Fibroblast of lung (primary cell): Measurements from ENCODE around the gene DEFB126. TPM values are rescaled to one million over a fixed set of nuclear protein-coding genes. Genes with fewer than 3 reads are reported as not detected.

ENCODE experiments used
- DNase-seq, 2 donors: peaks; one replicate each; pipeline versions ENCODE4 v3.0.0 to v3.0.0-alpha.2; 2010; ENCODE audit warnings: low read depth in 2 of 2
- H2AFZ ChIP-seq: 2 replicates; pipeline ENCODE4 v1.5.1; 2012; ENCODE audit warnings: low read length, control low read depth, inconsistent platforms
- H3K27ac ChIP-seq: 2 replicates; pipeline ENCODE4 v1.5.1; 2011; ENCODE audit warnings: low read length, control low read depth; ENCODE audit not compliant: insufficient read depth
- H3K27me3 ChIP-seq: 2 replicates; pipeline ENCODE4 v1.5.1; 2011; ENCODE audit warnings: mild to moderate bottlenecking, low read length; ENCODE audit not compliant: control insufficient read depth, insufficient read depth
- H3K36me3 ChIP-seq: 2 replicates; pipeline ENCODE4 v1.5.1; 2011; ENCODE audit warnings: low read length; ENCODE audit not compliant: control insufficient read depth, insufficient read depth
- H3K4me1 ChIP-seq: 2 replicates; pipeline ENCODE4 v1.5.1; 2011; ENCODE audit warnings: low read length; ENCODE audit not compliant: control insufficient read depth, insufficient read depth; ENCODE audit errors: extremely low read depth
- H3K4me2 ChIP-seq: 2 replicates; pipeline ENCODE4 v1.5.1; 2011; ENCODE audit warnings: low read length, control low read depth; ENCODE audit not compliant: insufficient read depth; ENCODE audit errors: extremely low read depth
- H3K4me3 ChIP-seq, 4 experiments: fragments of 200-600 bp in 1 of 4; sonication (generic) in 1 of 4; replicated peaks in 1 of 4; 2 replicates each; pipeline ENCODE4 v1.5.1; 2011 to 2016; ENCODE audit warnings: low read length in 4 of 4, low read depth in 3 of 4, mild to moderate bottlenecking in 3 of 4, control low read depth in 2 of 4, inconsistent platforms in 1 of 4, mixed read lengths in 1 of 4; ENCODE audit not compliant: insufficient read depth in 1 of 4; ENCODE audit errors: control extremely low read depth in 1 of 4
- H3K79me2 ChIP-seq: 2 replicates; pipeline ENCODE4 v1.5.1; 2012; ENCODE audit warnings: mild to moderate bottlenecking, low read length, inconsistent platforms; ENCODE audit not compliant: control insufficient read depth, insufficient read depth
- H3K9ac ChIP-seq: 2 replicates; pipeline ENCODE4 v1.5.1; 2011; ENCODE audit warnings: mild to moderate bottlenecking, low read length, control low read depth; ENCODE audit not compliant: insufficient read depth
- H3K9me3 ChIP-seq: 2 replicates; pipeline ENCODE4 v1.5.1; 2012; ENCODE audit warnings: low read depth, low read length; ENCODE audit not compliant: control insufficient read depth, insufficient read depth
- H4K20me1 ChIP-seq: 2 replicates; pipeline ENCODE4 v1.5.1; 2011; ENCODE audit warnings: low read length; ENCODE audit not compliant: control insufficient read depth, insufficient read depth; ENCODE audit errors: extremely low read depth
- EZH2 ChIP-seq: IDR thresholded peaks from 2 replicates; pipeline ENCODE4 v1.5.1; 2012; ENCODE audit warnings: low read length, control low read depth, mild to moderate bottlenecking; ENCODE audit errors: missing control alignments
- polyA plus RNA-seq, 2 donors: library from polyadenylated mRNA; depleted of rRNA in 1 of 2; stranded (reverse) in 1 of 2; unstranded in 1 of 2; fragments of >200 nt; gene quantifications; 2 replicates each; pipeline ENCODE4 v1.2.1, GENCODE V29; 2011 to 2012; ENCODE audit warnings: missing spikeins in 1 of 2
- total RNA-seq: library from RNA; depleted of rRNA; stranded (reverse); fragments of >200 nt; gene quantifications from 2 replicates; pipeline ENCODE4 v1.2.1, GENCODE V29; 2014
- TF ChIP-seq, protein P1 (sequence below), 2 donors: IDR thresholded peaks in 1 of 2; conservative IDR thresholded peaks in 1 of 2; 1 replicate in 1 of 2; 2 replicates in 1 of 2; pipeline ENCODE4 v1.5.1; 2011 to 2012; ENCODE audit warnings: low read length in 2 of 2, control low read depth in 1 of 2, inconsistent platforms in 1 of 2, low read depth in 1 of 2, mild to moderate bottlenecking in 1 of 2

DEFB126 gene
- total and polyA plus RNA-seq, 2 donors (not counting 1 experiment from before 2014, with no cell fraction given) = not detected

DNA sequence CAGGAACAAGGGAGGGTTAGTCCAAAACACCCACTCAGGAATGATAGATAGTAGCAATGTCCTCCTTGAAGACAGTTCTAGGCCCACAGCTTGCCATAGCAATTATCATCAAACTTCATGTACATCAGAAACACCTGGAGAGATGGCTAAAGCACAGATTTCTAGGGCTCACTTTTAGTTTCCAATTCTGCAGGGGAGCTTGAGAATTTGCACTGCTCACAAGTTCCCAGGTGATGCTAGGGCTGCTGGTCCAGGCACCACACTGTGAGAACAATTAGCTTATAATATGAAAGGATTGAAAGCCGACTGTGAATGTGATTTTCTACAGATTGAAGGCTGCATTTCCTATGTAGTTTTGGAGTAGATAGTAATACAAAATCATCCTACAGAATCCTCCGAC is 3.5 kb downstream of the DEFB126 start:
- no peaks in the 10 kb centered on the region for H3K27me3 ChIP-seq
- H3K4me2 ChIP-seq = no peak overlapping the region
- H3K9me3 ChIP-seq = no peaks in the 10 kb centered on the region
- no peaks in the 10 kb centered on the region for H4K20me1 ChIP-seq
- no peak for TF ChIP-seq EZH2
- TF ChIP-seq, protein P1, sequence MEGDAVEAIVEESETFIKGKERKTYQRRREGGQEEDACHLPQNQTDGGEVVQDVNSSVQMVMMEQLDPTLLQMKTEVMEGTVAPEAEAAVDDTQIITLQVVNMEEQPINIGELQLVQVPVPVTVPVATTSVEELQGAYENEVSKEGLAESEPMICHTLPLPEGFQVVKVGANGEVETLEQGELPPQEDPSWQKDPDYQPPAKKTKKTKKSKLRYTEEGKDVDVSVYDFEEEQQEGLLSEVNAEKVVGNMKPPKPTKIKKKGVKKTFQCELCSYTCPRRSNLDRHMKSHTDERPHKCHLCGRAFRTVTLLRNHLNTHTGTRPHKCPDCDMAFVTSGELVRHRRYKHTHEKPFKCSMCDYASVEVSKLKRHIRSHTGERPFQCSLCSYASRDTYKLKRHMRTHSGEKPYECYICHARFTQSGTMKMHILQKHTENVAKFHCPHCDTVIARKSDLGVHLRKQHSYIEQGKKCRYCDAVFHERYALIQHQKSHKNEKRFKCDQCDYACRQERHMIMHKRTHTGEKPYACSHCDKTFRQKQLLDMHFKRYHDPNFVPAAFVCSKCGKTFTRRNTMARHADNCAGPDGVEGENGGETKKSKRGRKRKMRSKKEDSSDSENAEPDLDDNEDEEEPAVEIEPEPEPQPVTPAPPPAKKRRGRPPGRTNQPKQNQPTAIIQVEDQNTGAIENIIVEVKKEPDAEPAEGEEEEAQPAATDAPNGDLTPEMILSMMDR (conservative IDR thresholded peaks at IDR 0.05 in 1 of 2, IDR thresholded peaks at IDR 0.05 in 1 of 2; ENCODE audit: low read depth in 1 of 2, low read length in 2 of 2) = no peak
- DNase-seq = no peak
- no peak overlapping the region for H3K4me3 ChIP-seq
- H3K27ac ChIP-seq = no peak overlapping the region
- no peak overlapping the region for H2AFZ ChIP-seq
- H3K4me1 ChIP-seq = no peaks in the 10 kb centered on the region
- H3K36me3 ChIP-seq = no peaks in the 10 kb centered on the region
- H3K79me2 ChIP-seq = no peaks in the 10 kb centered on the region
- no peak overlapping the region for H3K9ac ChIP-seq

GRCh38 chr20:152131-152530 is 9.7 kb downstream of the DEFB126 start:
- Histone ChIP-seq H3K36me3 (no peaks in the 10 kb centered on the region), H2AFZ (no peak overlapping the region), H3K4me1 (no peaks in the 10 kb centered on the region), H3K27ac (no peak overlapping the region), H3K9me3 (no peaks in the 10 kb centered on the region), H3K4me2 (no peak overlapping the region), H3K79me2 (no peaks in the 10 kb centered on the region), H3K9ac (no peak overlapping the region), H3K4me3 (no peak overlapping the region), H4K20me1 (no peaks in the 10 kb centered on the region), H3K27me3 (no peaks in the 10 kb centered on the region)
- no peak for DNase-seq
- TF ChIP-seq EZH2 = no peak
- TF ChIP-seq, protein P1 (conservative IDR thresholded peaks at IDR 0.05 in 1 of 2, IDR thresholded peaks at IDR 0.05 in 1 of 2; ENCODE audit: low read depth in 1 of 2, low read length in 2 of 2) = no peak

- H3K4me2 ChIP-seq = no peak within 1 kb of the TSS
- no peak for TF ChIP-seq EZH2
- TF ChIP-seq, protein P1 (conservative IDR thresholded peaks at IDR 0.05 in 1 of 2, IDR thresholded peaks at IDR 0.05 in 1 of 2; ENCODE audit: low read depth in 1 of 2, low read length in 2 of 2) = no peak
- H3K36me3 ChIP-seq = no peaks in the 10 kb centered on the region
- H4K20me1 ChIP-seq = no peaks in the 10 kb centered on the region
- no peaks in the 10 kb centered on the region for H3K4me1 ChIP-seq
- H3K4me3 ChIP-seq = no peak within 1 kb of the TSS
- no peaks in the 10 kb centered on the region for H3K79me2 ChIP-seq
- H2AFZ ChIP-seq = no peak within 1 kb of the TSS
- no peaks in the 10 kb centered on the region for H3K27me3 ChIP-seq
- no peaks in the 10 kb centered on the region for H3K9me3 ChIP-seq
- no peak for DNase-seq
- H3K9ac ChIP-seq = no peak within 1 kb of the TSS
- no peak within 1 kb of the TSS for H3K27ac ChIP-seq
Observed at GRCh38 chr20:157154-157553, 14.8 kb downstream of the DEFB126 start, which contains the start of gene DEFB127. Gene DEFB127 (plus strand): TSS chr20:157454. CDS start chr20:157545, 91 bp downstream.
